ENCODE data around the gene MADCAM1.

MADCAM1 gene

GRCh38 chr19:467554-467953, 28.7 kb upstream of the MADCAM1 start:
- TF ChIP-seq CTCF (conservative IDR thresholded peaks at IDR 0.05; ENCODE audit: low read length), result no peak
- no peak overlapping the region for H3K4me3 ChIP-seq (ENCODE audit: low read length)
- DNase-seq (ENCODE audit: low read depth), result no peak

GRCh38 chr19:468587-469256, 27.6 kb upstream of the MADCAM1 start:
- no peak for DNase-seq (ENCODE audit: low read depth)
- TF ChIP-seq CTCF (conservative IDR thresholded peaks at IDR 0.05; ENCODE audit: low read length), result no peak
- H3K4me3 ChIP-seq (ENCODE audit: low read length), result no peak overlapping the region

- no peak for DNase-seq (ENCODE audit: low read depth)
- no peak for TF ChIP-seq CTCF (conservative IDR thresholded peaks at IDR 0.05; ENCODE audit: low read length)
- no peak overlapping the region for H3K4me3 ChIP-seq (ENCODE audit: low read length)
Observed at GRCh38 chr19:469833-470232, 26.5 kb upstream of the MADCAM1 start.

- DNase-seq (ENCODE audit: low read depth), result no peak
- H3K4me3 ChIP-seq (ENCODE audit: low read length), result no peak overlapping the region
- TF ChIP-seq CTCF (conservative IDR thresholded peaks at IDR 0.05; ENCODE audit: low read length), result no peak
Observed at GRCh38 chr19:470701-471100, 25.6 kb upstream of the MADCAM1 start.

GRCh38 chr19:472005-472858, 24.1 kb upstream of the MADCAM1 start:
- no peak for TF ChIP-seq CTCF (conservative IDR thresholded peaks at IDR 0.05; ENCODE audit: low read length)
- no peak overlapping the region for H3K4me3 ChIP-seq (ENCODE audit: low read length)
- DNase-seq (ENCODE audit: low read depth), result no peak

- no peak for TF ChIP-seq CTCF (conservative IDR thresholded peaks at IDR 0.05; ENCODE audit: low read length)
- H3K4me3 ChIP-seq (ENCODE audit: low read length), result no peak overlapping the region
- DNase-seq (ENCODE audit: low read depth), result no peak
Observed at GRCh38 chr19:474126-475078, 21.9 kb upstream of the MADCAM1 start.
